NCI-H2196 treated with DMSO at 0.1 percent for 48 hours (cell line): ENCODE data around the gene ZNF804A.

Experiments
- DNase-seq: peaks from one replicate; lab custom pipeline; 2025; ENCODE audit not compliant: unreplicated experiment; lab: John Stamatoyannopoulos, UW

ZNF804A gene

GRCh38 chr2:184936761-184937160 is 338.4 kb downstream of the ZNF804A start:
- no peak for DNase-seq

GRCh38 chr2:184938221-184938985 is 340.1 kb downstream of the ZNF804A start:
- no peak for DNase-seq

GRCh38 chr2:184945326-184945725 is 347.0 kb downstream of the ZNF804A start:
- no peak for DNase-seq

- DNase-seq = no peak
Measured at GRCh38 chr2:184945824-184946223, 347.5 kb downstream of the ZNF804A start.

GRCh38 chr2:184956856-184957255 is 358.5 kb downstream of the ZNF804A start:
- DNase-seq = no peak

- no peak for DNase-seq
Measured at GRCh38 chr2:184971546-184972068, 373.3 kb downstream of the ZNF804A start.
